HG03469 (cell line): ENCODE measurements around the gene ZDHHC22.
"Not testable (repeated sequence)": the region's sequence is repeated elsewhere in the genome, so short reads cannot be mapped to it uniquely, and the experiment has no call there.

Experiments used
- ATAC-seq: cut with Tn5 transposase; IDR thresholded peaks from one replicate; pipeline ENCODE4 v1.9.1; 2021; ENCODE audit warnings: mild to moderate bottlenecking, moderate library complexity, moderate number of reproducible peaks; ENCODE audit not compliant: unreplicated experiment

The ZDHHC22 gene, protein sequence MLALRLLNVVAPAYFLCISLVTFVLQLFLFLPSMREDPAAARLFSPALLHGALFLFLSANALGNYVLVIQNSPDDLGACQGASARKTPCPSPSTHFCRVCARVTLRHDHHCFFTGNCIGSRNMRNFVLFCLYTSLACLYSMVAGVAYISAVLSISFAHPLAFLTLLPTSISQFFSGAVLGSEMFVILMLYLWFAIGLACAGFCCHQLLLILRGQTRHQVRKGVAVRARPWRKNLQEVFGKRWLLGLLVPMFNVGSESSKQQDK

DNA sequence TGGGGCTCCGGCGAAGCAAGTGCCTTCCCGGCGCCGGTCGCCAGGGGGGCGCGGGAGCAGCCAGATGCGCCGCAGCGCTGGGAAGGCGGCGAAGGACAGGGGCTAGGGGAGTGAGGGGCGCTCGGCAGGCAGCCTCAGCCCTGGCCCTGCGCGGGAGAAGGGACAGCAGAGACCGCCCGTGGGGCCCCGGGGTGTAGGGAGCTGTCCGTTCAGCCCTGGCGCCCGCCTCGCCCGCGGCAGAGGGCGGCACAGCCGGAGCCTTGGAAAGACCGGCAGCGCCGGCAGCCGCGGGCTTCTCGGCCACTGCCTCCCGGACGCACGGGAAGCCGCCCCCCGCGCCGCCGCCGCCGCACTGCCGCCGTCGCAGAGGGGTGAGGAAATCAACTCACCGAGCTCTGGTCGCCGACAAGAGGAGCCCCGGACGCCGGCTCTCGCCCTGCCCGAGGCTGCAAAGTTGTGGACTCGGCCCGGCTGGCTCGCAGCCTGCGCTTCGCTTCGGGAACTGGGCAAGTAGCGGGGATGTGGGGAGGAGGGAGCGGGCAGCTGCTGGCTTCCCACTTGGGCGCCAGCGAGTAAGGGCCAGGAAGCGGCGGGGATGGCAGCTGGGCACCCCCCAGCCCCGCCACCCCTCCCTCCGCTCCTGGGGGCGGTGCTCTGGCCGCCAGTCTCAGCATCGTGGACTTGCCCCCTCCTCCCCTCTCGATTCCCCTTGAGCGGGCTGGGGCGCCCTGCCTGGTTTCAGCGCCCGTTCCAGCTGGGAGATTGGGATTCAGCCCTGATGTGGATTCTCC is at the start of gene ZDHHC22:
Gene ZDHHC22, minus strand, starts transcription at position 578 of the 791 bp plus-strand sequence. CDS start 2,053 bp downstream, outside the sequence.
- ATAC-seq, result no peak

DNA sequence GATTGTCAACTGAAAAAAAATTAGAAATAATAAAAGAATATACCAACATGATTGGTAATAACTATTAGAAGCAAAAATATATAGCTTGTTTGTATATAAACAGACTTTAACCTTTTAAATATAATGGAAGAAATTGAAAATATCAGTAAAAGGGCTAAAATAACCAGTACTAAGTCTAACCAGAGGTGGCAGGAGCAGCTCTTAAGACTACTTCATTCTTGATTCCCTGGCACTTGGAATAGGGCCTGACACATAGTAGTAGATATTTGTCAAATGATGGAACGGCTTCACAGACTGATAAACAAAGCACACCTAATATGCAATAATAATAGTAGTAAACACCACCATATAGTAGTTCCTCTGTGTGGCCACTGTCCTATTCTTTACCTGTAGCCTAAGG is 49.4 kb upstream of the ZDHHC22 start:
- ATAC-seq, result no peak

DNA sequence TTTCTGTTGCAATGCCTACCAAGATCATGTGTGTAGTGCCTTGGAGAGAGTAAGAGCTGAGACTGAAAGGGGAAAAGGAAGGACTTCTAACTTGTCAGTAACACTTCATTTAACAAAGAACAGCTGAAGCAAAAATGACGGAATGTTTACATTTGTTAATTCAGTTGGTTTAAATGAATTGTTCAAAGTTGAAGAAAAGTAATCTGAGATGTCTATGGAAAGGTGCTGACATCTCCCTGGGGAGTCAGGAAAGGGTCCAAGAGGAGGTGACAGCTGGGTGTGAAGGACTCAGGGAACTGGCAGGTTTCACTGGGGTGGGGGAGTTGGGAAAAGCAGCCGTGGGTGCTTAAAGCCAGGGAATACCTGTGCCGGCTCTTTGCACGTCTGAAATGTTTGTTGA is 47.9 kb upstream of the ZDHHC22 start:
- no peak for ATAC-seq

DNA sequence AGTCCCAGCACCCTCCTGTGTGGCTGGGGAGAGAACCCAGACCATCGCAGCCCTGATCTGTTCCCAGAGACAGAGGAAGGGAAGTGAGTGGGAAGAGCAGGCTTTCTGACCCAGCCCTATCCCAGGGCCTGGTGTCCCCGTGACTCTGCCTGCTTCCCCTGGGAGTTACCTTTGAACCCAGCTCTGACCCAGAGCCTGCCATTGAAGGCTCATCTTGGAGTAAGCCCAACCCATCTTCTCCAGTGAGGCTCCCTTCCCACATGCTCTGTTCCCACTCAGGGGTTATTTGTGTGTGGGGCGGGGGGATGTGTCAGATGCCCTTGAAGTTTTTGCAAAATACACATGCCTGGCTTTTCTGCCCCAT is 46.0 kb upstream of the ZDHHC22 start:
- no peak for ATAC-seq

DNA sequence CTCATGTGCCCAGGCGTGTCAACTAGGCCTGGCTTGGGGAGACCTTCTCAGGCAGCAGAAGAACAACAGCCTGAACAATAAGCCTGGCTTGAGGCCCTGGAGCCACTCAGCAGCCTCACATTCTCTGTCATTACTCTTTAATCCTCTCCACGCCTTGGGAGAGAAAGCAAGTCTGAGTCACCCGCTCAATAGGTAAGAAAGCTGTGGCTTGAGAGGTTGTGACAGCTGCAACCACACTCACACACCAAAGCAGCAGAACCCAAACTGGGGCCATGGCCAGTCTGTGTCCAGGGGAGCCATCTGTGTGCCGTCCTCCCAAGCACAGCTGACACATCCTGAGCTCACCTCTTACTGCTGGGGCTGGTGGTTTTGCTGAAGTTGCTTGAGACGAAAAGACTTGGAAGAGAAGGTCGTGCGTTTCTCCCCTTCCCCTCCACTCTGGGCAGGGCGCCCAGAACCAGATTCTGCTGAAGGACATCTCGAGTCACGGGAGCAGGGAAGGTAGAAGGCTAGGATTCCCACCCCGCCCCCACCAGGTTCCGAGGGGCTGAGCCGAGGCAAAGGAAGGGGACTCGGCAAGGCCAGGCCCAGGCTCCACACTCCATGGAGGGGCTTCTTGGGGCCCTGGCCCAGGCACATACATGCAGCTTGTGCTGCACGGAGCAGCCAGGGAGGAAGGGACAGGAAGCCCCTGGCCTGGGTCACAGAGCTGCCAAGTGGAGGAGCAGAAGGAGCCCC is 45.5 kb upstream of the ZDHHC22 start:
- ATAC-seq, result no peak

DNA sequence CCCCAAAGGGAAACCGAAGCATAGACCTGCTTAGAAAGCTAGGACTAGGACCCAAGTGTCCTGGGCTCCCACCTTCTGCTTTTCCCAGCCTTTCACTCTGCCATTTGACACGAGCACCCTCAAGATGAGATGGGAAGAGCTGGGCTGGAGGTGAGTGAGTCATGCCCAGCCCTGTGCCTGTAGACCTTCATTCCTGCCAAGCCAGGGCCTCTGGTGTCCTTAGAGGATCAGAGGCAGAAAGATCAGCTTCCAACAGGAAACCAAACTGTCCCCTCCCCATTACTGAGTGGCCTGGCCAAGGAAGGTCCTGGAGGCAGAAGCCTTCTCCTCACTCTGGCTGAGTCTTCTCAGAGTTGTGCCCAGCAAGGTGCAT is 43.5 kb upstream of the ZDHHC22 start:
- ATAC-seq, result no peak

DNA sequence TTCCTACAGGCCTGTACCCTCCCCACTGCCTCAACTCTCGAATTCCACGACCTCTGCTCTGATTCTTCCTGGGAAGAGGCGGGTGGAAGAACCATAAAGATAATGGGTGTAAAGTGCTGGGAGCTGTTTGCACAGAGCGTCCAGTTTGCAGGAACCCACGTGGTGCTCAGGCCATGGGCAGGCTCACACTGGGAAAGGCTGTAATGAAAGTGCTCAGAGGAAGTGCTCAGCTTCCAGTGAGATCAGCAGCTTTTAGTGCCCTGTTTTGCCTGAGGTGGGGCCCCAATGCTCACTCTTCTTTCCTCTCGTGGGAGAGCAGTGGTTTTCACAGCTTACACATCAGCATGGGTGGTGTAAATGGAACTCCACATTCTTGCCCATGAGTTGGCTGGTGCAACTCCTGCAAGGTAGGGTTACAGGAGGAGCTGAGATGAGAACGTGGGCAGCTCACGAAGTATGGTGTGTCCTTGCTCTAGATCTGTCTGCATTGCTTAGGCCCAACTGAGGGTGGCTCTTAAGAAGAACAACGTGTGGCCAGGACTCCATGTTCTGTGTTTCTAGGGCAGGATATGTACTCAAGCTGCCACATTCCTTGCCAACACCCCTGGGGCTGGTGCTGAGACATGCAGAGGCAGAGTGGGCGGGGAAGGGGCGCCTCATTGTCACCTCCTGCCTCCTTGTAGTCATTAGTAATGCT is 43.0 kb upstream of the ZDHHC22 start:
- ATAC-seq, result no peak

DNA sequence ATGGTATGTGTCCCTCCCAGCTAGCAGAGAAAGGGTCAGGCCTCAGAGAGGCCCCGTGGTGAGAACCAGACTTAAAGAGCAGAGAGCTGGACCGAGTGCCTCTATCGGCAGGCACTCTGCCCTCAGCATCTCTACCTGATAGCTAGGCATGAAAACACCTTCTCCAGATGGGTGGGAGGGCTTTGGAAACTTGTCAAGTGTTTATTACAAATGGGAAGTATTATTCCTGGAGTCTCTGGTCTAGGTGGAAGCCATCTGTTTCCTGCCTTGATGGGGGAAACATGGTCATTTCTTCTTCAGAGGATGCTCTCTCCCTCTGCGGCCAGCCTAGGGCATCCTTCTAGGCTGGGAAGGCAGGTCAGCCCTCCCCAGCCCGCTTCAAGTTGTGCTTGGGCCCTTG is 42.3 kb upstream of the ZDHHC22 start:
- ATAC-seq, result no peak

DNA sequence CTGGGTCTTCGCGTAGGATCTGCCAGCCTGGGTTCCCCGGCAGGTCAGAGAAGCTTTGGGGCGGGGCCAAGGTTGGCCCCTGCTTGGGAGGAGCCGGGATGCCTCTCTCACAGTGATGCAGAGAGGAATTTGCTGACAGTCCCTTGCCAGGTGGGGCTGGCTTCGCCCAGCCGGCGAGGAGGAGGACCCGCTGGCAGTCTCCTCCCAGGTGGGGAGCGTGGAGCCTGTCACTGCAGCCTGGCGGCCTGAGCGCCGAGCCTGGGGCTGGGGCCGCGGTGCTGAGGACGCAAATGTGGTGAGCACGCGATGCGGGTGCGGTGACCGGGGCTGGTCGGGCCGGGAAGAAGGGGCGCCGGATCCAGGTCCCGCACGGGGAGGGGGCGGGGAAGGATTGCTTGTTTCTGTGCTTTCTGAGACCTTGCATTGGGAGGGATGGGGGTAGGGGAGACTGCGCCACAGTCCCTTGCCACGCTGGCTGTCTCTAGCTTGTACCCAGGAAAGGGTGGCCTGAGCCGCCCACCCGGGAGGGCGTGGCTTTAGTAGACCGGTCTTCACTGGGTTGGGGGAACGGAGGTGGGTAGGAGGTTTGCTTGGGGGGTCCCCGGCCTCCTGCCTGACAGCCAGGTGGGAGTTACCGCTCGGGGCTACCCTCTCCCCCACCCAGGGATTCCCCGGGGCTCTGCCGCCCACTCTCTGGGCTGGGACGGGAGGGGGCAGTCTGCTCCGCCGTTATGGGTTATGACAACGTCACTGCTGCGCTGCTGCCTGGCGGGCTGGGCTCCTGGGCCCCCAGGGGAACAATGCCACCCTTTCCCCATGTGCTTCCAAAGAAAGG is 40.2 kb upstream of the ZDHHC22 start, which contains the start of gene TMEM63C:
Gene TMEM63C, plus strand, starts transcription at position 196 of the 835 bp plus-strand sequence. CDS start 37,016 bp downstream, outside the sequence.
- ATAC-seq, result no peak

DNA sequence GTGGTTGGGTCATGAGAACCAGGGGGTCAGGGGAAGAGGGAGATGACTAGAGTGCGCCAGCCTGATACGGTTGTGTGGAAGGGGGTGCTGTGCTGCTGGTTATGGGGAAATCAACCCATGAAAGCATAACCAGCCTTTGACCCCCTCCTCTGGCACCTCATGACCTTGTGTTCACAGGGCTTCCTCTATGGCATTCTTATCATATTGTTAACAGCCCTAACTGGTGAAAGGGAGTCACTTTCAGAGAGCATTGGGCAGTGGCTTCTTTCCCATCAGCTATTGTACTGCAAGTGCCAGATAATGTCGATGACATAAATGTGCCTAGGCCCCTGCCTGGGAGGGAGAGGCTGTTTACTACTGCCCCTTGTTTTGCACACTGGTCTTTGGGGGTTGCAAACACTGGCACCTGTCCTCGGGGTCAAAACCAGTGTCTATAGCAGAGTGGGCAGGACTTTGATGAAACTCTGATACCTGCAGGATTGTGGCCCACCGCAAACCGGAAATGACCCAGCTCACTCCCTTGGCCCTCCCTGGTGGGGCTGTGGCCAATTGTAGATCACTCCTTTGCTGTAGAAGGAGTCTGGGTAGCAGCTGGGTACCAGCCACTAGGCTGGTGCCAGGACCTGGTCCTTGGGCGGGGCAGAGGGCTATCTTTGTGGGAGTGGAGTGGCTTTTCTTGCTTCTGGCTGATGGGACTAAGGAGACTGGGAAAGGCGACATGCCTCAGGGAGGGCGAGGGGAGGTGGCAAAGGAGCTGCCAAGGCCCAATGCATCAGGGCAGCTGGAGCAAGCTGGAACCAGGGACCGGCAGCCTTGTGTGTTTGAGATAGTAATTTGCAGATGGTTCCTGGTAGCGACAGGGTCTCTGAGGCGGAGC is 39.4 kb upstream of the ZDHHC22 start:
- no peak for ATAC-seq

DNA sequence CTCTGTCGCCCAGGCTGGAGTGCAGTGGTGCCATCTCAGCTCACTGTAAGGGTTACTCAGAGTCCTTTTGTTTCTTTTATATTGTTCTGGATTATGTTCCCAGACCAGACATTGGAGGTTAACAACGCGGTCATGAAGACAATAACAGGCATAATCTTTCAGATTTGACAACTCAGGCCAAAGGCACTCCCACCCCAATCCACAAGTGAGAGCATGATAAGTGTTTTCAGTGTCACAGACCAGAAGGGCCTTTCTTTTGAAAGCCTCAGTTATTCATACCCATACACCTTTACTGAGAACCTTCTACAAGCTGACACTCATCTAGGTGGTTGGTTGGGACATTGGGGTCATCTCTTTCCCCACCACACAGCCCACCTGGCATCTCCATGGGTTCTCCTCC is 37.1 kb upstream of the ZDHHC22 start:
- ATAC-seq, result no peak

DNA sequence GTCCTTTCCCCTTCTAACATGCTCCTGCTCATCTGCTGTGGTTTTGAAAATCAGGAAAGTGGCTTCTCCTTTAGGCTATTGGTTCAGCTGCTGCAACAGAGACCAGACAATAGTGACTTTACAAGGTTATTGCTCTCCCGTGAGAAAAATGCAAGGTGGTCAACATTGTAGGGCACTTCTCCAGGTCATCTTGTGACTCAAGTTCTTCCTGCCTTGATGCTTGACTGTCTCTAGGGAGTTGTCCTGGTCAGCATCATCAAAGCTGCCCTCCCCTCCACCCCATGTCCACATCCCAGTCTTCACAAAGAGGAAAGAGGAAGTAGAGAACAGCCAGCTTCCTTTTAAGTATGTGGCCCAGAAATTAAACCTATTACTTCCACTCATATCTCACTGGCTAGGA is 36.1 kb upstream of the ZDHHC22 start:
- no peak for ATAC-seq

DNA sequence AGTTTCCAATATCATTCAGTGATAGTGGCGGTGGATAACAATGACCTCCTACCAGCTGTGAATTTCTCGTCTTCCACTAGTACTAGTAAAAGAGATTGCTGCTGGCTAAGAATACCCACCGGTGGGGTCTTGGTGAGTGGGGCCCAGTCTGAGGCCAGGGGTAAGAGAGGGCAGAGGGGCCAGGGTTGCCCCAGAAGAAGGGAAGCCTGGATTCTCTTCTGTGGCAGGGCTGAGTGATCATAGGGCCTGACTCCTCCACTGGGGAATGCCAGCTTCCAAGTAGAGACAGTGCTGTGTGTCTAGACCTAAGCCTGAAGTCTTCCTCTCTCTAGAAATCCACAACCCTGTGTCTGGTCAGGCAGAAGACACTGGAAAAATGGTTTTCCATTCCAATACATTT is 34.3 kb upstream of the ZDHHC22 start:
- no peak for ATAC-seq

DNA sequence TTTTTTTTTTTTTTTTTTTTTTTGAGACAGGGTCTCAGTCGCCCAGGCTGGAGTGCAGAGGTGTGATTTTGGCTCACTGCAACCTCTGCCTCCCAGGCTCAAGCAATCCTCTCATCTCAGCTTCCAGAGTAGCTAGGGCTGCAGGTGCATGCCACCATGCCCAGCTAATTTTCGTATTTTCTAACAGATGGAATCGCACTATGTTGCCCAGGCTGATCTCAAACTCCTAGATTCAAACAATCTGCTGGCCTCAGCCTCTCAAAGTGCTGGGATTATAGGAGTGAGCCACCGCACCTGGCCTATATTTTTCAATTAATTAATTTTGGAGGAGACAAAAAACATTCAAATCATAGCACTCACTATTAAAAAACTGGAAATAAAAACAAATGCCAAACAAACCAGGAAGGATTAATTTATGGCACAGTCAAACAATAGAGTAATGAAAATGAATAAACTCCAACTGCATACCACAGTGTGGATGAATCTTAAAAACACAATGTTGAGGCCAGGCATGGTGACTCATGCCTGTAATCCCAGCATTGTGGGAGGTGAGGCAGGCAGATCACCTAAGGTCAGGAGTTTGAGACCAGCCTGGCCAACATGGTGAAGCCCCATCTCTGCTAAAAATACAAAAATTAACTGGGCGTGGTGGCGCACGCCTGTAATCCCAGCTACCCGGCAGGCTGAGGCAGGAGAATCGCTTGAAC is 32.5 kb upstream of the ZDHHC22 start:
- not testable (repeated sequence) for ATAC-seq

DNA sequence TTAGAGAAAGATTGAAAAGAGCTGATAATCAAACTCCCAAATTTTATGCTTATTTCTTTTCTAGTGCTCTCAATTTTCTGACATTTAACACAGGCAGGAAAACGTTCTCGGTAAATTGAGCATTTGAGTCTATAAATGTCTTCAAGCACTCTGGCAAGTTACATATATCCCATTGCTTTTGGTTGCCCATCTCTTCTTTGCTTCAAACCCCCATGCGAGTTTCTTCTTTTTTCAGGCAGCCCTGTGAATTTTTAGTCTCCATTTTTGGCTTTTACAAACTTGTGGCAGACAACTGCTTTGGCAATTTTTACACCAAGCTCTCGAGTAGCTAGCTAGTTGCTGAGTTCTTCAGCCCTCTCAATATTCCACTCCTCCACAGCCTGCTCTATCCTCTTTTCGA is 31.3 kb upstream of the ZDHHC22 start:
- no peak for ATAC-seq

DNA sequence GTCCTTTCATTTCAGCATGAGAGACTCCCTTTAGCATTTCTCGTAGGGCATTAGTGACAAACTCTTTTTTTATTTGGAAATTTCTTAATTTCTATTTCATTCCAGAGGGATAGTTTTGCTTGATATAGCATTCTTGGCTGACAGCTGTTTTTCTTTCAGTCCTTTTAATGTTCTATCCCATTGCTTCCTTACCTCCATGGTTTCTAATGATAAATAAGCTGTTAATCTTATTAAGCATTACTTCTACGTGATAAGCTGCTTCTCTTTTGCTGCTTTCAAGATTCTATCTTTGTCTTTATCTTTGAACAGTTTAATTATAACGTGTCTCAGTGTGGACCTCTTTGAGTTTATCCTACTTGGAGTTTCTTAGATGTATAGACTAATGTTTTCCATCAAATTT is 28.5 kb upstream of the ZDHHC22 start:
- ATAC-seq, result no peak

DNA sequence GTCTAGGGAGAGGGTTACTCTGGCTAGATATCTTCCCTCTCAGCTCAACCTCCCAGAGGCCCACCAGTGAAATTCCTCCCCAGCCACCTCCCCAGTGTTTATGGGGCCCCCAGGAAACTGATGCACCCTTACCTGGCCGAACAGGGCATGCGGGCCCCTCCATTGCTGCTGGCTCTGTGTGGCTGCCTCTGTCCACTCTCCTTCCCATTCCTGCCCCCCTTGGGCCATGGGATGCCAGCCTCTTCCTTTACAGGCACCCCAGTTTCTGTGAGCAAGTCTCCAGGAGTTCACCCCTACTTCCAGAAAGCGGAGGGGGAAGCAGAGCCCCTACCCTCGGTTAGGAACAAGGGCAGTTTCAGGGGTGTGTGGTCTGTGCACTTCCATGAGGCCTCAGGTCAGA is 19.4 kb upstream of the ZDHHC22 start:
- no peak for ATAC-seq

DNA sequence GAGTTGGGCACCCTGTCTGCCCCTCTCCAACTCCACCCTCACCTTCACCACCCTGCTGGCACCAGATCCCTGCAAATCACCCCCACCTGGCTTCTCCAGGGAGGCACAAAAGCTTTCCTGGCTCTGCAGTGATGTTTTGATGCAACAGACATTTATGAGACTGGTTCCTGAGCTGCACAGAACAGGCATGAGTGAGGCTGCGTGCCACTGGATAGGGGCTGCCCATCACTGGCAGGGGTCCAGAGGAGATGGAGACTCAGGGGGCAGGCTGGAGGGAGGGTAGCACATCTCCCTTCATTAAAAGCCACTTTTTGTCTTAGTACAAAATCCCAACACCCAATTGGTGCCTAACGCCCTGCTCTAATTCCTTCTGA is 17.3 kb upstream of the ZDHHC22 start:
- no peak for ATAC-seq
